Testis (tissue), 2 donors: Measurements from ENCODE around the gene SVBP.

Source experiments
- POLR2A ChIP-seq: fragments of 450-650 bp; IDR thresholded peaks from one replicate; pipeline ENCODE4 v1.6.1; 2017; ENCODE audit warnings: antibody characterized with exemption, mild to moderate bottlenecking, moderate library complexity
- TF ChIP-seq, protein P1 (sequence below), 3 experiments: fragments of 450-650 bp in 2 of 3; fragments of 200-600 bp in 1 of 3; sonication (generic) in 1 of 3; IDR thresholded peaks; one replicate each; pipeline ENCODE4 v1.5.1; 2016 to 2019; ENCODE audit warnings: antibody characterized with exemption in 3 of 3, mild to moderate bottlenecking in 2 of 3, moderate library complexity in 1 of 3

DNA sequence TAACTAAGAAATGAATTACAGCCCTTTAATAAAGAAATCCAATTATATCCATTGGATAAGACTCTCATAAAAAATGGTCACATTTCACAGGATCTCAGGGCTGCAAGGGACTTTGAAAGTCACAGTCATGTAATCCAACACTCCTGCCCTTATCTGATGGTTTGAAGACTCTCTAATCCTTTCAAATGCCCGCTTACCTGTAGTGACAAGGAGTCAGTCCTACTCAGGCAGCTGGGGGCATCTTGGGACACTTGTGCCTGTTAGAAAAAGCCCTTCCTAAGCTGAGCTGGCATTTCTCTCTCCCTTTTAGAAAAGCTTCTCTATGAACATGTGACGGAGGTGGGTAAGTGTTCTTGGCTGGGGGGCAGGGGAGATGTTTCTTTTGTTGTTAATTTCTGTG lies 18.2 kb upstream of the SVBP start:
- TF ChIP-seq POLR2A, result no peak
- TF ChIP-seq, protein P1, sequence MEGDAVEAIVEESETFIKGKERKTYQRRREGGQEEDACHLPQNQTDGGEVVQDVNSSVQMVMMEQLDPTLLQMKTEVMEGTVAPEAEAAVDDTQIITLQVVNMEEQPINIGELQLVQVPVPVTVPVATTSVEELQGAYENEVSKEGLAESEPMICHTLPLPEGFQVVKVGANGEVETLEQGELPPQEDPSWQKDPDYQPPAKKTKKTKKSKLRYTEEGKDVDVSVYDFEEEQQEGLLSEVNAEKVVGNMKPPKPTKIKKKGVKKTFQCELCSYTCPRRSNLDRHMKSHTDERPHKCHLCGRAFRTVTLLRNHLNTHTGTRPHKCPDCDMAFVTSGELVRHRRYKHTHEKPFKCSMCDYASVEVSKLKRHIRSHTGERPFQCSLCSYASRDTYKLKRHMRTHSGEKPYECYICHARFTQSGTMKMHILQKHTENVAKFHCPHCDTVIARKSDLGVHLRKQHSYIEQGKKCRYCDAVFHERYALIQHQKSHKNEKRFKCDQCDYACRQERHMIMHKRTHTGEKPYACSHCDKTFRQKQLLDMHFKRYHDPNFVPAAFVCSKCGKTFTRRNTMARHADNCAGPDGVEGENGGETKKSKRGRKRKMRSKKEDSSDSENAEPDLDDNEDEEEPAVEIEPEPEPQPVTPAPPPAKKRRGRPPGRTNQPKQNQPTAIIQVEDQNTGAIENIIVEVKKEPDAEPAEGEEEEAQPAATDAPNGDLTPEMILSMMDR (IDR thresholded peaks at IDR 0.05), result no peak
